Testis (tissue), 2 donors: ENCODE results near the gene NFATC2.

ENCODE experiments used
- CTCF ChIP-seq, 3 experiments: fragments of 450-650 bp in 2 of 3; fragments of 200-600 bp in 1 of 3; sonication (generic) in 1 of 3; IDR thresholded peaks; one replicate each; pipeline ENCODE4 v1.5.1; 2016 to 2019; ENCODE audit warnings: antibody characterized with exemption in 3 of 3, mild to moderate bottlenecking in 2 of 3, moderate library complexity in 1 of 3
- POLR2A ChIP-seq: fragments of 450-650 bp; IDR thresholded peaks from one replicate; pipeline ENCODE4 v1.6.1; 2017; ENCODE audit warnings: antibody characterized with exemption, mild to moderate bottlenecking, moderate library complexity

GRCh38 chr20:51569815-51570738 lies 27.6 kb upstream of the NFATC2 start:
- no peak for TF ChIP-seq CTCF (IDR thresholded peaks at IDR 0.05)
- no peak for TF ChIP-seq POLR2A
